DOHH2 (cell line): ENCODE data around the gene SLC38A5.
"Not testable (repeated sequence)": the region's sequence is repeated elsewhere in the genome, so short reads cannot be mapped to it uniquely, and the experiment has no call there.

Source experiments
- H3F3A ChIP-seq: fragments of 200-600 bp; sonication (generic), shearing (Covaris generic); 2 replicates; pipeline ENCODE4 v1.6.0; 2016; ENCODE audit warnings: antibody characterized with exemption, mild to moderate bottlenecking; ENCODE audit not compliant: control insufficient read depth, insufficient read depth
- H3K27ac ChIP-seq: fragments of 200-600 bp; sonication (generic); 2 replicates; pipeline ENCODE4 v1.5.1; 2014; ENCODE audit warnings: low read depth, mild to moderate bottlenecking, low read length, moderate library complexity
- H3K27me3 ChIP-seq: fragments of 200-600 bp; sonication (generic); 2 replicates; pipeline ENCODE4 v1.6.1; 2014; ENCODE audit warnings: mild to moderate bottlenecking, low read length, mixed read lengths; ENCODE audit not compliant: control insufficient read depth
- H3K36me3 ChIP-seq: fragments of 200-600 bp; sonication (generic); 2 replicates; pipeline ENCODE4 v1.6.1; 2014; ENCODE audit warnings: mild to moderate bottlenecking, low read length, moderate library complexity, mixed read lengths; ENCODE audit not compliant: control insufficient read depth
- H3K4me1 ChIP-seq: fragments of 200-600 bp; sonication (generic); 2 replicates; pipeline ENCODE4 v1.6.1; 2014; ENCODE audit warnings: mild to moderate bottlenecking, low read length, mixed read lengths; ENCODE audit not compliant: control insufficient read depth
- H3K4me2 ChIP-seq: fragments of 200-600 bp; sonication (generic); 2 replicates; pipeline ENCODE4 v1.6.0; 2014; ENCODE audit warnings: mild to moderate bottlenecking, low read length, moderate library complexity
- H3K4me3 ChIP-seq: fragments of 200-600 bp; sonication (generic); 2 replicates; pipeline ENCODE4 v1.5.1; 2014; ENCODE audit warnings: mild to moderate bottlenecking, low read length, mixed read lengths
- H3K79me2 ChIP-seq: fragments of 200-600 bp; sonication (generic); 2 replicates; pipeline ENCODE4 v1.6.1; 2014; ENCODE audit warnings: mild to moderate bottlenecking, low read length, mixed read lengths; ENCODE audit not compliant: control insufficient read depth
- H3K9me2 ChIP-seq: fragments of 200-600 bp; sonication (generic); replicated peaks from 2 replicates; pipeline ENCODE4 v1.6.1; 2014; ENCODE audit warnings: mild to moderate bottlenecking, low read length, mixed read lengths; ENCODE audit not compliant: control insufficient read depth
- H3K9me3 ChIP-seq: fragments of 200-600 bp; sonication (generic); 2 replicates; pipeline ENCODE4 v1.6.1; 2014; ENCODE audit warnings: antibody characterized with exemption, low read length, mixed read lengths; ENCODE audit not compliant: control insufficient read depth, insufficient read depth
- H4K20me1 ChIP-seq: fragments of 200-600 bp; sonication (generic); 2 replicates; pipeline ENCODE4 v1.6.0; 2014; ENCODE audit warnings: low read depth, mild to moderate bottlenecking, antibody characterized with exemption, low read length, moderate library complexity; ENCODE audit not compliant: control insufficient read depth, insufficient read depth

The SLC38A5 gene

DNA sequence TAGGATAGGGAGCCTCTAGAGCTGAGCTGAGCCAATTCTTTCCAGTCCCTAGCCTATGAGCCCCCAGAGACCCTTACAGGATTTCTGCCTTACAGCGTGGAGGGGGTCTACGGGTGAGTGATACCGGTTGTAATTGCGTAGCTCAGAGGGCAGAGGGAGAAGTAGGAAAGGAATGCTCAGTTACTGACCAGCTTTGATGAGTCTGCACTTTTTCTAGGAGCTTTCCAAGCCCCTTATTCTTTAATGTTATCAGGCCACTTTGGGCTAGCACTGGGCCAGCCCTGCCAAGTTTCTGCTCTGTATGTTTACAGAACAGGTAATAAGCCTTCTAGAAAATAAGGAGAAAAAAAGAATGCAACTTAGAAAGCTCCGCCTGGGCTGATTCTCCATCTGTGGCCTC is 40.5 kb downstream of the SLC38A5 start:
- not testable (repeated sequence) for H3K4me2 ChIP-seq, H3F3A ChIP-seq, H3K79me2 ChIP-seq, H3K9me3 ChIP-seq, H3K4me3 ChIP-seq, H3K36me3 ChIP-seq, H4K20me1 ChIP-seq, H3K4me1 ChIP-seq, H3K9me2 ChIP-seq, H3K27ac ChIP-seq, H3K27me3 ChIP-seq

DNA sequence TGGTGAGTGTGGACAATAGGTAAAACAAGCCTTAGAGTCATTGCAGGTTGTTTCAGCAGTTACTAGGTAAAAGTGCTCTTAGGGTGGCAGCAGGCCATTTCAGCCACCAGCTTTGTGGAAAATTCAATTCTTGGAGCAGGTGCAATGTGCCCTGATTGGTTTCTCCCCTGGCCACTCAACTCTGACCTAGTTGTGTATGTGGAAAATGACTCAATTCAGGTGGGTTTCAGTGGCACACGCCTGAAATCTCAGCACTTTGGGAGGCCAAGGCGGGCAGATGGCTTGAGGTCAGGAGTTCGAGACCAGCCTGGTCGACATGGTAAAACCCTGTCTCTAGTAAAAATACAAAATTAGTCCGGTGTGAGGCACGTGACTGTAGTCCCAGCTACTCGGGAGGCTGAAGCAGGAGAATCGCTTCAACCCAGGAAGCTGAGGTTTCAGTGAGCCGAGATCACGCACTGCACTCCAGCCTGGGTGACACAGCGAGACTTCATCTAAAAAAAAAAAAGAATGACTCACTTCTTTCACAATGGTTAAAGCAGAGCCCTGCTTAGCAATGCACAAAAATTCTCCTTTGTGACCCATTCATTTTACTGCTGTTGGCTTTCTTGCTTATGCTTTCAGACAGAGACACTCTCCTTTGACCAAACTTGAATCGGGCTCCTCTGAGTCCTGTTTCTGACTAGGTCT is 42.9 kb downstream of the SLC38A5 start:
- not testable (repeated sequence) for H3K4me2 ChIP-seq, H3K27me3 ChIP-seq, H3F3A ChIP-seq, H3K79me2 ChIP-seq, H3K4me1 ChIP-seq, H3K36me3 ChIP-seq, H3K9me3 ChIP-seq, H3K27ac ChIP-seq, H4K20me1 ChIP-seq, H3K9me2 ChIP-seq, H3K4me3 ChIP-seq

GRCh38 chrX:48411860-48412259 is 58.2 kb downstream of the SLC38A5 start, which contains the start of gene SSX4B:
TSS of gene SSX4B (minus strand) at chrX:48411960. CDS start at chrX:48411372, 588 bp downstream.
- H4K20me1 ChIP-seq, H3K4me1 ChIP-seq, H3F3A ChIP-seq, H3K27me3 ChIP-seq, H3K4me2 ChIP-seq, H3K79me2 ChIP-seq, H3K9me2 ChIP-seq, H3K27ac ChIP-seq, H3K4me3 ChIP-seq, H3K36me3 ChIP-seq, H3K9me3 ChIP-seq: not testable (repeated sequence)
